GM12865 (cell line): ENCODE data around the gene RUSC2.

Experiments used
- DNase-seq: peaks from one replicate; pipeline ENCODE4 v3.0.0; 2010; ENCODE audit warnings: low read depth
- H3K4me3 ChIP-seq: 2 replicates; pipeline ENCODE4 v1.5.1; 2011; ENCODE audit warnings: mild to moderate bottlenecking, low read depth, low read length, control low read depth
- CTCF ChIP-seq: IDR thresholded peaks from 2 replicates; pipeline ENCODE4 v1.5.1; 2011; ENCODE audit warnings: low read length, control low read depth, low read depth, inconsistent platforms; ENCODE audit not compliant: insufficient read depth; ENCODE audit errors: missing control alignments

The RUSC2 gene

DNA sequence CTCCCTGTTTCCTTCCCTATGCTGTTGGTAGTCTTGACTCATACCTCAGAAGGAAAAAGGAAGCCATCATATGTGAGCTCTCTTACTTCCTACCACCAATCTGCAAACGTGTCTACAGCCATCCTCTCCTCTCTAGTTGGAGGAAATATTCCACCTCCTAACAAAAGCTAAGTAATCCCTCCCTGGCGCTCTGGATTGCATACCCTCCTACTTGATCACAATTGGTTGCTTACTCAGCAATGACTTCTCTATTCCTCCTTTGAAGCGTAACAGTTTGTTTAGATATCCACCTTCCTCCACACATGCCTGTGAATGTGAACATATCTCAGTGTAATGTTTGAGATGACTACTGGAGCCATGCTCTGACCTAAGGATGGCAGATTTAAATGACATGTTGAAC, 18.2 kb downstream of the RUSC2 start:
- TF ChIP-seq CTCF = no peak
- no peak overlapping the region for H3K4me3 ChIP-seq
- DNase-seq = no peak

- no peak overlapping the region for H3K4me3 ChIP-seq
- no peak for DNase-seq
- TF ChIP-seq CTCF = no peak
These were observed 20.5 kb downstream of the RUSC2 start for GRCh38 chr9:35510383-35510753.

- no peak for TF ChIP-seq CTCF
- DNase-seq = no peak
- H3K4me3 ChIP-seq = no peak overlapping the region
These were observed 21.0 kb downstream of the RUSC2 start for GRCh38 chr9:35510754-35511428.

- no peak overlapping the region for H3K4me3 ChIP-seq
- no peak for DNase-seq
- no peak for TF ChIP-seq CTCF
These were observed 21.5 kb downstream of the RUSC2 start for GRCh38 chr9:35511453-35511852.

GRCh38 chr9:35515766-35516165, 25.9 kb downstream of the RUSC2 start:
- H3K4me3 ChIP-seq = no peak overlapping the region
- TF ChIP-seq CTCF = no peak
- DNase-seq = no peak

GRCh38 chr9:35516479-35516878, 26.6 kb downstream of the RUSC2 start:
- TF ChIP-seq CTCF = no peak
- DNase-seq = no peak
- no peak overlapping the region for H3K4me3 ChIP-seq

DNA sequence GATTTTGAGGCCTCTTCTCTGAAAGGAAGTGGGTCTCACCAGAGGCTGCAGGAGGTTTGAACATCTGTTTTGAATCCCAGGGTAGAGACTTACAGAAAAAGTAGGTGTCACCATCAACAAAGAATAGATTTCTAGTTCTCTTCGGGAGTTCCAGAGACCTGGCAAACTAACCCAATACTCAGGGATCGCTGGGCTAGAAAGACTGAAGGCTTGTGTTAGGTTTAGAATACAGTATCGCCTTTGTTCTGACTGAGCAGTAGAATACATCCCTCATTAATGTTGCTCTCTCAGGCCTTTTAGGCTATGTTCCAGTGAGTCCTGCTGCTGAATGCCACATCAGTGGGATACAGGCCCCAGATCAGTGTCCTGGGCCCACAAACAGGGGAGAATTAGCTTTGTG, 27.2 kb downstream of the RUSC2 start:
- H3K4me3 ChIP-seq = no peak overlapping the region
- no peak for DNase-seq
- TF ChIP-seq CTCF = no peak
